Measurements from ENCODE around the gene FASTKD1.
"Not testable (repeated sequence)": the region's sequence is repeated elsewhere in the genome, so short reads cannot be mapped to it uniquely, and the experiment has no call there.

The FASTKD1 gene, protein sequence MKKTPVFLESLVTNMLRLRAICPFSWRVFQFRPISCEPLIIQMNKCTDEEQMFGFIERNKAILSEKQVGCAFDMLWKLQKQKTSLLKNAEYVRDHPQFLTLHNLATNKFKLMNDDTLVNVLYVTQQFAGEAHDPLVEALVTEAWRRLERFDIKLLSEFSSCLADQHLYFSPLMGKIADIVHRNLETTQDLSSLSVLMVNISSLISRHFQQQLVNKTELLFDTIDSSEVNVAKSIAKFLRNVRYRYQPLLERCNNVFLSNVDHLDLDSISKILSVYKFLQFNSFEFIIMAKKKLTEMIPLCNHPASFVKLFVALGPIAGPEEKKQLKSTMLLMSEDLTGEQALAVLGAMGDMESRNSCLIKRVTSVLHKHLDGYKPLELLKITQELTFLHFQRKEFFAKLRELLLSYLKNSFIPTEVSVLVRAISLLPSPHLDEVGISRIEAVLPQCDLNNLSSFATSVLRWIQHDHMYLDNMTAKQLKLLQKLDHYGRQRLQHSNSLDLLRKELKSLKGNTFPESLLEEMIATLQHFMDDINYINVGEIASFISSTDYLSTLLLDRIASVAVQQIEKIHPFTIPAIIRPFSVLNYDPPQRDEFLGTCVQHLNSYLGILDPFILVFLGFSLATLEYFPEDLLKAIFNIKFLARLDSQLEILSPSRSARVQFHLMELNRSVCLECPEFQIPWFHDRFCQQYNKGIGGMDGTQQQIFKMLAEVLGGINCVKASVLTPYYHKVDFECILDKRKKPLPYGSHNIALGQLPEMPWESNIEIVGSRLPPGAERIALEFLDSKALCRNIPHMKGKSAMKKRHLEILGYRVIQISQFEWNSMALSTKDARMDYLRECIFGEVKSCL

GRCh38 chr2:169573160-169573973, at the start of gene FASTKD1:
TSS of gene FASTKD1 (minus strand) at chr2:169573865. CDS start at chr2:169572029, 1,836 bp downstream.
- TF ChIP-seq, protein P1, sequence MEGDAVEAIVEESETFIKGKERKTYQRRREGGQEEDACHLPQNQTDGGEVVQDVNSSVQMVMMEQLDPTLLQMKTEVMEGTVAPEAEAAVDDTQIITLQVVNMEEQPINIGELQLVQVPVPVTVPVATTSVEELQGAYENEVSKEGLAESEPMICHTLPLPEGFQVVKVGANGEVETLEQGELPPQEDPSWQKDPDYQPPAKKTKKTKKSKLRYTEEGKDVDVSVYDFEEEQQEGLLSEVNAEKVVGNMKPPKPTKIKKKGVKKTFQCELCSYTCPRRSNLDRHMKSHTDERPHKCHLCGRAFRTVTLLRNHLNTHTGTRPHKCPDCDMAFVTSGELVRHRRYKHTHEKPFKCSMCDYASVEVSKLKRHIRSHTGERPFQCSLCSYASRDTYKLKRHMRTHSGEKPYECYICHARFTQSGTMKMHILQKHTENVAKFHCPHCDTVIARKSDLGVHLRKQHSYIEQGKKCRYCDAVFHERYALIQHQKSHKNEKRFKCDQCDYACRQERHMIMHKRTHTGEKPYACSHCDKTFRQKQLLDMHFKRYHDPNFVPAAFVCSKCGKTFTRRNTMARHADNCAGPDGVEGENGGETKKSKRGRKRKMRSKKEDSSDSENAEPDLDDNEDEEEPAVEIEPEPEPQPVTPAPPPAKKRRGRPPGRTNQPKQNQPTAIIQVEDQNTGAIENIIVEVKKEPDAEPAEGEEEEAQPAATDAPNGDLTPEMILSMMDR (conservative IDR thresholded peaks at IDR 0.05), result no peak
- no peak for TF ChIP-seq ZFX (IDR thresholded peaks at IDR 0.05)
- H3K27ac ChIP-seq, result peak within 1 kb of the TSS; percentile 85

GRCh38 chr2:169623235-169623634, 49.6 kb upstream of the FASTKD1 start:
- H3K27ac ChIP-seq, result no peak overlapping the region
- TF ChIP-seq, protein P1 (conservative IDR thresholded peaks at IDR 0.05), result no peak
- no peak for TF ChIP-seq ZFX (IDR thresholded peaks at IDR 0.05)

GRCh38 chr2:169620509-169620908, 46.8 kb upstream of the FASTKD1 start:
- TF ChIP-seq, protein P1 (conservative IDR thresholded peaks at IDR 0.05), result no peak
- TF ChIP-seq ZFX (IDR thresholded peaks at IDR 0.05), result no peak
- no peak overlapping the region for H3K27ac ChIP-seq

DNA sequence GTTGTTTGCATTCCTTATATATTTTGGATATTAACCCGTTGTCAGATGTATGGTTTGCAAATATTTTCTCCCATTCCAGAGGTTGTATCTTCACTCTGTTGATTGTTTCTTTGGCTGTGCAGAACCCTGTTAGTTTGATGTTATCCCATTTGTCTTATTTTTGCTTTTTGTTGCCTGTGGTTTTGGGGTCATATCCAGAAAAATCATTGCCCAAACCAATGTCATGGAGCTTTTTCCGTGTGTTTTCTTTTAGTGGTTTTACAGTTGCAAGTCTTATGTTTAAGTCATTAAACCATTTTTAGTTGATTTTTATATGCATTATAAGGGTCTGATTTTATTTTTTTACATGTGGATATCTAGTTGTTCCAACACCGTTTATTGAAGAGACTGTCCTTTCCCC, 46.3 kb upstream of the FASTKD1 start:
- TF ChIP-seq ZFX (IDR thresholded peaks at IDR 0.05), result no peak
- TF ChIP-seq, protein P1 (conservative IDR thresholded peaks at IDR 0.05), result no peak
- no peak overlapping the region for H3K27ac ChIP-seq

DNA sequence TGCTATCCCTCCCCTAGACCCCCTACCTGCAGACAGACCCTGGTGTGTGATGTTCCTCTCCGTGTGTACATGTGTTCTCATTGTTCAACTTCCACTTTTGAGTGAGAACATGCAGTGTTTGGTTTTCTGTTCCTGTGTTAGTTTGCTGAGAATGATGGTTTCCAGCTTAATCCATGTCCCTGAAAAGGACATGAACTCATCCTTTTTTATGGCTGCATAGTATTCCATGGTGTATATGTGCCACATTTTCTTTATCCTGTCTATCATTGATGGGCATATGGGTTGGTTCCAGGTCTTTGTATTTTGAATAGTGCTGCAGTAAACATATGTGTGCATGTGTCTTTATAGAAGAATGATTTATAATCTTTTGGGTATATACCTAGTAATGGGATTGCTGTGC, 42.3 kb upstream of the FASTKD1 start:
- not testable (repeated sequence) for H3K27ac ChIP-seq

DNA sequence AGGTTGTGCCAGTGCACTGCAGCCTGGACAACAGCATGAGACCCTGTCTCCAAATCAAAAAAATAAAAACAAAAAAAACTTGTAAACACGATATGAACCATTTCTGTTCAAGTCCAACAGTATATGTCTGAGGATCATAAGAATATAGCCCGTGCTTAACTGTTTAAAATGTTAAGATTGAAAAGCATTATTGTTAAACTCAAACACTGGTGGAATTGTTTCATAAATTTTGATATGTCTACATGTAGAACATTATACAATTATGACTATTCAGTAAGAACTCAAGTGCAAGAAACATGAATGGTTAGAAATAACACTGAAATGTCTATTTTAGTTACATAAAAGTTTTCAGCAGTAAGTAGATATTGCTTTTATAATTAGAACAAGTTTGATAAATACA, 40.2 kb upstream of the FASTKD1 start:
- no peak overlapping the region for H3K27ac ChIP-seq

GRCh38 chr2:169609264-169609663, 35.6 kb upstream of the FASTKD1 start:
- TF ChIP-seq, protein P1 (conservative IDR thresholded peaks at IDR 0.05), result no peak
- TF ChIP-seq ZFX (IDR thresholded peaks at IDR 0.05), result no peak

More for the DNA sequence above, 40.2 kb upstream of the FASTKD1 start:
- no peak for TF ChIP-seq ZFX (IDR thresholded peaks at IDR 0.05)
- TF ChIP-seq, protein P1 (conservative IDR thresholded peaks at IDR 0.05), result no peak

More at GRCh38 chr2:169609264-169609663, 35.6 kb upstream of the FASTKD1 start:
- H3K27ac ChIP-seq, result no peak overlapping the region

Measured in C4-2B (cell line).